Measurements from ENCODE around the gene LYSMD2.

Gene LYSMD2

GRCh38 chr15:51750186-51750585, 12.7 kb upstream of the LYSMD2 start:
- Histone ChIP-seq H3K79me2 (ENCODE audit: insufficient read depth, low read length) (peaks cover 4% of the 10 kb centered on the region; the same call in 1 of the 2 replicates), H4K20me1 (ENCODE audit: insufficient read depth, low read length) (no peaks in the 10 kb centered on the region), H3K4me3 (ENCODE audit: low read depth in 1 of 2, low read length in 2 of 2) (no peak overlapping the region), H2AFZ (ENCODE audit: low read depth, low read length) (no peak overlapping the region), H3K9me3 (ENCODE audit: insufficient read depth, low read length, severe bottlenecking) (no peaks in the 10 kb centered on the region), H3K27me3 (ENCODE audit: insufficient read depth, low read length, poor library complexity) (peaks cover 16% of the 10 kb centered on the region), H3K4me2 (ENCODE audit: insufficient read depth, low read length) (no peak overlapping the region), H3K36me3 (ENCODE audit: insufficient read depth, low read length) (no peaks in the 10 kb centered on the region), H3K9ac (ENCODE audit: low read depth, low read length) (no peak overlapping the region), H3K4me1 (ENCODE audit: insufficient read depth, low read length) (peaks cover 41% of the 10 kb centered on the region), H3K27ac (ENCODE audit: low read length) (no peak overlapping the region)
- DNase-seq (no peak), ATAC-seq (ENCODE audit: insufficient read depth, low read depth) (no peak)
- TF ChIP-seq EZH2 (IDR thresholded peaks at IDR 0.05; ENCODE audit: borderline replicate concordance, low read depth, low read length, severe bottlenecking) = no peak
- TF ChIP-seq, protein P1, sequence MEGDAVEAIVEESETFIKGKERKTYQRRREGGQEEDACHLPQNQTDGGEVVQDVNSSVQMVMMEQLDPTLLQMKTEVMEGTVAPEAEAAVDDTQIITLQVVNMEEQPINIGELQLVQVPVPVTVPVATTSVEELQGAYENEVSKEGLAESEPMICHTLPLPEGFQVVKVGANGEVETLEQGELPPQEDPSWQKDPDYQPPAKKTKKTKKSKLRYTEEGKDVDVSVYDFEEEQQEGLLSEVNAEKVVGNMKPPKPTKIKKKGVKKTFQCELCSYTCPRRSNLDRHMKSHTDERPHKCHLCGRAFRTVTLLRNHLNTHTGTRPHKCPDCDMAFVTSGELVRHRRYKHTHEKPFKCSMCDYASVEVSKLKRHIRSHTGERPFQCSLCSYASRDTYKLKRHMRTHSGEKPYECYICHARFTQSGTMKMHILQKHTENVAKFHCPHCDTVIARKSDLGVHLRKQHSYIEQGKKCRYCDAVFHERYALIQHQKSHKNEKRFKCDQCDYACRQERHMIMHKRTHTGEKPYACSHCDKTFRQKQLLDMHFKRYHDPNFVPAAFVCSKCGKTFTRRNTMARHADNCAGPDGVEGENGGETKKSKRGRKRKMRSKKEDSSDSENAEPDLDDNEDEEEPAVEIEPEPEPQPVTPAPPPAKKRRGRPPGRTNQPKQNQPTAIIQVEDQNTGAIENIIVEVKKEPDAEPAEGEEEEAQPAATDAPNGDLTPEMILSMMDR (IDR thresholded peaks at IDR 0.05; ENCODE audit: borderline replicate concordance, extremely low read depth, low read length, poor library complexity, severe bottlenecking) = no peak

DNA sequence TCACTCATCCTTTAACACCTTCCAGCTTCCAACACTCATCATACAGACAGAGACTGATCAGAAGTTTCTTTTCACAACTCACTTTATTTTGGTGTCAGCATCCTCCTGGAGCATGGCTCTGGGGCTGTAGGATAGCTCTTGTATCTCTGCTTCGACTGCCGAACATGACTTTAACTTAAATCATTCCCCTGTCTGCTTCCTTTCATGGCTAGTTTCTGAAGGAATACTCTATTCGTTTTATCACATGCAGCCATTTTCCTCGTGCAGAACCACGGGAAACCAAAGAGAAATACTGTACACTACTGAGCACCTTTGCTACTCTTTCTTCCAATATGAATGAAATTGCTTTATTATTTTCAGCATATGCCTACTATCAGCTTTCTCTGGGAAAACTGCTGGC, 11.9 kb upstream of the LYSMD2 start:
- Histone ChIP-seq H3K4me2 (ENCODE audit: insufficient read depth, low read length) (no peak overlapping the region), H3K27me3 (ENCODE audit: insufficient read depth, low read length, poor library complexity) (peaks cover 16% of the 10 kb centered on the region)

DNA sequence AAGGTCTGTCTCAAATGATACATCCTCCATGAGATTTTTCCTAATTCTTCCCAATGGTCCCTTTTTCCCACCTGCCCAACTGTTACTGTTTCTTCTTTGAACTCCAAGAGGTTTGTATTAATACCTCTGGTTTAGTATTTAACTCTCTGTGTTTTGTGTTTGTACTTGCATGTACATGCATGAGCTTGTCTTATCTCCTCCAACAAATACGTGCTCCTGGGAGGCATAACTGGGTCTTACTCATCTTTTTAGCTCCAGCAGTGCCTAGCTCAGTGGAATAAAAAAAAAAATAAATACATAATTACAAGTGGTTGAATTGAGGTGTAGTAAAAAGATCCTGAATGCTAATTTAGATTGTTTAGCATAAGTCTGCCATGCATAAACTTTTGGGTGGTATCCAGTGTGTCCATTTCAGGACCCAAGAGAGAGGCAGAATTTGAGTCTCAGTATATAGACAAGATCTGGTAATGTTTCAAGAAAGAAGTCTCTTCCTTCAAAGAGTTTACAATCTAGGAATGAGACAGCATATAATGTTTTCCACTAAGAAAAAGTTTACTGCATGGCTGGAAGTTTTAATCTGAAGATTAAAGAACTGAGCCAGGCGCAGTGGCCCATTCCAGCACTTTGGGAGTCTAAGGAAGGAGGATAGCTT, 1.7 kb upstream of the LYSMD2 start:
- Histone ChIP-seq H4K20me1 (ENCODE audit: insufficient read depth, low read length) (0 out of 2 replicates have a peak, but pooled peaks cover 2% of the 10 kb centered on the region), H3K27ac (ENCODE audit: low read length) (no peak overlapping the region), H3K36me3 (ENCODE audit: insufficient read depth, low read length) (no peaks in the 10 kb centered on the region), H3K9ac (ENCODE audit: low read depth, low read length) (no peak overlapping the region), H3K27me3 (ENCODE audit: insufficient read depth, low read length, poor library complexity) (no peaks in the 10 kb centered on the region), H3K4me1 (ENCODE audit: insufficient read depth, low read length) (peaks cover 39% of the 10 kb centered on the region), H2AFZ (ENCODE audit: low read depth, low read length) (no peak overlapping the region), H3K4me2 (ENCODE audit: insufficient read depth, low read length) (no peak overlapping the region), H3K79me2 (ENCODE audit: insufficient read depth, low read length) (peaks cover 31% of the 10 kb centered on the region), H3K9me3 (ENCODE audit: insufficient read depth, low read length, severe bottlenecking) (no peaks in the 10 kb centered on the region), H3K4me3 (ENCODE audit: low read depth in 1 of 2, low read length in 2 of 2) (no peak overlapping the region)
- DNase-seq (no peak), ATAC-seq (ENCODE audit: insufficient read depth, low read depth) (no peak)
- TF ChIP-seq EZH2 (IDR thresholded peaks at IDR 0.05; ENCODE audit: borderline replicate concordance, low read depth, low read length, severe bottlenecking) = no peak
- TF ChIP-seq, protein P1 (IDR thresholded peaks at IDR 0.05; ENCODE audit: borderline replicate concordance, extremely low read depth, low read length, poor library complexity, severe bottlenecking) = no peak

More for the DNA sequence above, 11.9 kb upstream of the LYSMD2 start:
- H3K4me1 ChIP-seq (ENCODE audit: insufficient read depth, low read length) = peaks cover 32% of the 10 kb centered on the region
- H3K9ac ChIP-seq (ENCODE audit: low read depth, low read length) = no peak overlapping the region
- no peak overlapping the region for H3K27ac ChIP-seq (ENCODE audit: low read length)
- H3K36me3 ChIP-seq (ENCODE audit: insufficient read depth, low read length) = no peaks in the 10 kb centered on the region
- no peaks in the 10 kb centered on the region for H3K9me3 ChIP-seq (ENCODE audit: insufficient read depth, low read length, severe bottlenecking)
- TF ChIP-seq, protein P1 (IDR thresholded peaks at IDR 0.05; ENCODE audit: borderline replicate concordance, extremely low read depth, low read length, poor library complexity, severe bottlenecking) = no peak
- TF ChIP-seq EZH2 (IDR thresholded peaks at IDR 0.05; ENCODE audit: borderline replicate concordance, low read depth, low read length, severe bottlenecking) = no peak
- peaks cover 4% of the 10 kb centered on the region; the same call in 1 of the 2 replicates for H3K79me2 ChIP-seq (ENCODE audit: insufficient read depth, low read length)
- ATAC-seq (ENCODE audit: insufficient read depth, low read depth) (no peak), DNase-seq (no peak)
- H2AFZ ChIP-seq (ENCODE audit: low read depth, low read length) = no peak overlapping the region
- no peaks in the 10 kb centered on the region for H4K20me1 ChIP-seq (ENCODE audit: insufficient read depth, low read length)
- no peak overlapping the region for H3K4me3 ChIP-seq (ENCODE audit: low read depth in 1 of 2, low read length in 2 of 2)
